ENCODE measurements around the gene GSPT2.
A peak's percentile ranks its signal among the peaks of the same experiment; 100 is the strongest.

The GSPT2 gene

GRCh38 chrX:51737091-51737490 is 6.2 kb upstream of the GSPT2 start:
- Histone ChIP-seq H3K4me3 (no peak overlapping the region), H3K27me3 (no peaks in the 10 kb centered on the region), H3K4me1 (no peaks in the 10 kb centered on the region), H3K27ac (no peak overlapping the region), H3K36me3 (no peaks in the 10 kb centered on the region), H3K9me3 (no peaks in the 10 kb centered on the region)
- no peak for TF ChIP-seq CTCF (IDR thresholded peaks at IDR 0.05)
- intact Hi-C loops (cut with DNase I; ENCODE audit: low total_unique reads): no loop called here
- no peak for DNase-seq

GRCh38 chrX:51742586-51742985 is 656 bp upstream of the GSPT2 start:
- Histone ChIP-seq H3K9me3 (peaks cover 0 to 4% (median 0%) of the 10 kb centered on the region in 3 donors), H3K27ac (peak overlapping the region in 1 of 2 donors; percentile 85), H3K27me3 (no peaks in the 10 kb centered on the region), H3K4me3 (peak overlapping the region; percentile 72 to 74), H3K4me1 (peaks cover 0 to 6% (median 0%) of the 10 kb centered on the region in 4 donors), H3K36me3 (peaks cover 0 to 4% (median 0%) of the 10 kb centered on the region in 3 donors)
- TF ChIP-seq CTCF (IDR thresholded peaks at IDR 0.05): no peak
- intact Hi-C loops (cut with DNase I; ENCODE audit: low total_unique reads): no loop called here
- DNase-seq: no peak

- intact Hi-C loops (cut with DNase I; ENCODE audit: low total_unique reads): no loop called here
- Histone ChIP-seq H3K4me3 (no peak overlapping the region), H3K36me3 (peaks cover 0 to 4% (median 0%) of the 10 kb centered on the region in 3 donors), H3K27me3 (no peaks in the 10 kb centered on the region), H3K27ac (no peak overlapping the region), H3K4me1 (peaks cover 0 to 3% (median 0%) of the 10 kb centered on the region in 4 donors), H3K9me3 (peaks cover 0 to 6% (median 0%) of the 10 kb centered on the region in 3 donors)
- TF ChIP-seq CTCF (IDR thresholded peaks at IDR 0.05): no peak
- DNase-seq: no peak
Observed at GRCh38 chrX:51747671-51748070, 4.4 kb downstream of the GSPT2 start.

GRCh38 chrX:51759055-51759839 is 16.0 kb downstream of the GSPT2 start:
- intact Hi-C loops (cut with DNase I; ENCODE audit: low total_unique reads): no loop called here
- H3K9me3 ChIP-seq: no peaks in the 10 kb centered on the region
- no peak for TF ChIP-seq CTCF (IDR thresholded peaks at IDR 0.05)
- H3K36me3 ChIP-seq: no peaks in the 10 kb centered on the region
- no peaks in the 10 kb centered on the region for H3K27me3 ChIP-seq
- no peak overlapping the region for H3K4me3 ChIP-seq
- H3K27ac ChIP-seq: no peak overlapping the region
- H3K4me1 ChIP-seq: no peaks in the 10 kb centered on the region
- DNase-seq: no peak

- no peak overlapping the region for H3K27ac ChIP-seq
- no peak overlapping the region for H3K4me3 ChIP-seq
- no peaks in the 10 kb centered on the region for H3K36me3 ChIP-seq
- intact Hi-C loops (cut with DNase I; ENCODE audit: low total_unique reads): no loop called here
- H3K27me3 ChIP-seq: no peaks in the 10 kb centered on the region
- TF ChIP-seq CTCF (IDR thresholded peaks at IDR 0.05): no peak
- DNase-seq: no peak
- H3K9me3 ChIP-seq: peaks cover 0 to 1% (median 0%) of the 10 kb centered on the region in 3 donors
- no peaks in the 10 kb centered on the region for H3K4me1 ChIP-seq
Observed at GRCh38 chrX:51760657-51761056, 17.4 kb downstream of the GSPT2 start.
